GM12878 (cell line): ENCODE measurements around the gene KCNK1. TPM values are rescaled to one million over a fixed set of nuclear protein-coding genes. Genes with fewer than 3 reads are reported as not detected.

Source experiments
- ATAC-seq: fragments of 200-7000 bp; cut with Tn5 transposase; 3 replicates; pipeline ENCODE4 v1.9.1; 2020; ENCODE audit warnings: mild to moderate bottlenecking, moderate library complexity
- BruUV-seq: library from RNA; stranded (reverse); fragments of 400-500 nt; replicated peaks from 2 replicates; lab custom pipeline; 2021; lab: Mats Ljungman, UMichigan
- CTCF ChIA-PET: fragments of 300-600 bp; sonication (Branson Sonifier 250); formaldehyde crosslinking; extraction: SDS; loops from one replicate; lab custom pipeline; 2021; ENCODE audit warnings: inconsistent platforms; lab: Yijun Ruan, JAX
- POLR2A ChIA-PET: fragments of 350-600 bp; formaldehyde crosslinking; extraction: SDS; loops from one replicate; lab custom pipeline; 2021; ENCODE audit warnings: inconsistent platforms; lab: Charles Lee
- RAD21 ChIA-PET: fragments of 300-600 bp; sonication (Branson Sonifier 250); formaldehyde crosslinking; loops from one replicate; lab custom pipeline; 2023; ENCODE audit warnings: antibody characterized with exemption; ENCODE audit not compliant: unreplicated experiment; lab: Charles Lee
- SMC1A ChIA-PET: fragments of 300-600 bp; sonication (Branson Sonifier 250); formaldehyde crosslinking; loops from one replicate; lab custom pipeline; 2023; ENCODE audit not compliant: unreplicated experiment, uncharacterized antibody; lab: Charles Lee
- DNase-seq: peaks from one replicate; pipeline ENCODE4 v3.0.0-alpha.2; 2011; ENCODE audit warnings: low read depth, low spot score
- FAIRE-seq: peaks from 3 replicates; lab custom pipeline; 2011; peaks lifted over from hg19 to GRCh38; lab: Jason Lieb, UNC
- H2AFZ ChIP-seq: 2 replicates; pipeline ENCODE4 v1.6.0; 2011; ENCODE audit warnings: low read depth, low read length, control low read depth; ENCODE audit not compliant: control insufficient read depth
- H3K27ac ChIP-seq: 2 replicates; pipeline ENCODE4 v1.5.1; 2011; ENCODE audit warnings: control low read depth; ENCODE audit not compliant: control insufficient read depth, insufficient read depth
- H3K27me3 ChIP-seq, 2 experiments: replicated peaks in 1 of 2; 2 replicates each; pipeline versions ENCODE4 v1.6.0 to v1.6.1; 2011; ENCODE audit warnings: low read length in 1 of 2; ENCODE audit not compliant: control insufficient read depth in 2 of 2, insufficient read depth in 2 of 2
- H3K36me3 ChIP-seq, 2 experiments: 2 replicates each; pipeline ENCODE4 v1.5.1; 2011; ENCODE audit warnings: low read length in 1 of 2; ENCODE audit not compliant: control insufficient read depth in 2 of 2, insufficient read depth in 2 of 2
- H3K4me1 ChIP-seq: 2 replicates; pipeline ENCODE4 v1.6.1; 2011; ENCODE audit warnings: mild to moderate bottlenecking, low read length, moderate library complexity, mixed read lengths; ENCODE audit not compliant: control insufficient read depth, insufficient read depth
- H3K4me2 ChIP-seq: 2 replicates; pipeline ENCODE4 v1.6.0; 2011; ENCODE audit warnings: control low read depth; ENCODE audit not compliant: control insufficient read depth, insufficient read depth
- H3K4me3 ChIP-seq: fragments of 200-600 bp; sonication (generic); 2 replicates; pipeline ENCODE4 v1.5.1; 2016
- H3K79me2 ChIP-seq: 2 replicates; pipeline ENCODE4 v1.6.0; 2011; ENCODE audit warnings: low read length; ENCODE audit not compliant: control insufficient read depth, insufficient read depth
- H3K9ac ChIP-seq: 2 replicates; pipeline ENCODE4 v1.8.0; 2011; ENCODE audit warnings: low read length, control low read depth, mixed read lengths; ENCODE audit not compliant: control insufficient read depth, insufficient read depth
- H3K9me3 ChIP-seq: replicated peaks from 3 replicates; pipeline ENCODE4 v1.5.1; 2011; ENCODE audit warnings: mild to moderate bottlenecking, low read length; ENCODE audit not compliant: control insufficient read depth, insufficient read depth
- H4K20me1 ChIP-seq: 2 replicates; pipeline ENCODE4 v1.6.0; 2011; ENCODE audit not compliant: control insufficient read depth, insufficient read depth
- BACH1 ChIP-seq: fragments of 450-650 bp; IDR thresholded peaks from 2 replicates; pipeline ENCODE4 v1.6.1; 2017; ENCODE audit warnings: mild to moderate bottlenecking, borderline replicate concordance
- BRCA1 ChIP-seq: IDR thresholded peaks from 2 replicates; pipeline ENCODE4 v1.6.1; 2011; ENCODE audit warnings: low read depth, low read length, improper control_type of control experiment
- EGR1 ChIP-seq, 2 experiments: IDR thresholded peaks; 1 replicate in 1 of 2; 2 replicates in 1 of 2; pipeline ENCODE4 v1.6.1; 2011 to 2012; ENCODE audit warnings: low read depth in 2 of 2, low read length in 2 of 2, borderline replicate concordance in 1 of 2, mild to moderate bottlenecking in 1 of 2, moderate library complexity in 1 of 2
- FOXM1 ChIP-seq: IDR thresholded peaks from 2 replicates; pipeline ENCODE4 v1.6.1; 2012; ENCODE audit warnings: low read depth, mild to moderate bottlenecking, inconsistent platforms, low read length, moderate library complexity
- MTA2 ChIP-seq: fragments of 450-650 bp; IDR thresholded peaks from 2 replicates; pipeline ENCODE4 v1.6.1; 2016; ENCODE audit warnings: low read depth, mild to moderate bottlenecking, moderate library complexity
- NFIC ChIP-seq: IDR thresholded peaks from 2 replicates; pipeline ENCODE4 v1.6.1; 2012; ENCODE audit warnings: low read depth, mild to moderate bottlenecking, inconsistent platforms, low read length, moderate library complexity
- SMAD5 ChIP-seq: IDR thresholded peaks from 2 replicates; pipeline ENCODE4 v1.6.1; 2016; ENCODE audit warnings: antibody characterized with exemption, low read depth
- SMC3 ChIP-seq: IDR thresholded peaks from 2 replicates; pipeline ENCODE4 v1.6.1; 2011; ENCODE audit warnings: low read length, improper control_type of control experiment, borderline replicate concordance
- SPI1 ChIP-seq: IDR thresholded peaks from 2 replicates; pipeline ENCODE4 v1.6.1; 2011; ENCODE audit warnings: low read depth, mild to moderate bottlenecking, low read length, moderate library complexity, borderline replicate concordance; ENCODE audit not compliant: insufficient read depth
- SREBF2 ChIP-seq: IDR thresholded peaks from 2 replicates; pipeline ENCODE4 v1.6.1; 2012; ENCODE audit warnings: mild to moderate bottlenecking, low read length
- TAF1 ChIP-seq: IDR thresholded peaks from 2 replicates; pipeline ENCODE4 v1.6.1; 2011; ENCODE audit warnings: mild to moderate bottlenecking, low read depth, low read length, borderline replicate concordance
- TCF12 ChIP-seq: IDR thresholded peaks from 2 replicates; pipeline ENCODE4 v1.6.1; 2011; ENCODE audit warnings: low read depth, mild to moderate bottlenecking, low read length
- ZNF217 ChIP-seq: fragments of 450-650 bp; IDR thresholded peaks from 2 replicates; pipeline ENCODE4 v1.6.1; 2017; ENCODE audit warnings: antibody characterized with exemption, mild to moderate bottlenecking
- ZZZ3 ChIP-seq: IDR thresholded peaks from 2 replicates; pipeline ENCODE4 v1.6.1; 2011; ENCODE audit warnings: low read depth; ENCODE audit not compliant: control insufficient read depth, insufficient read length
- WGBS: methylation state at CpG from one replicate; pipeline ENCODE4 v1.1.6; 2016; ENCODE audit warnings: low lambda C conversion rate; ENCODE audit not compliant: insufficient replicate concordance, insufficient coverage; ENCODE audit errors: missing lambda C conversion rate; 5-methylcytosine and 5-hydroxymethylcytosine counted together
- in situ Hi-C: fragments of 300-500 bp; cut with MboI; formaldehyde crosslinking; loops from 9 replicates; pipeline ENCODE4 v1.14.3; 2018; ENCODE audit warnings: mixed read lengths
- intact Hi-C: fragments of 100-400 bp; cut with micrococcal nuclease; formaldehyde crosslinking; loops from one replicate; pipeline ENCODE4 v1.14.2; 2022; ENCODE audit not compliant: unreplicated experiment
- polyA plus RNA-seq, 11 experiments: library from polyadenylated mRNA; depleted of rRNA in 4 of 11; unstranded in 6 of 11; stranded (reverse) in 5 of 11; fragments of >200 nt; fragmentation: Nextera tagmentation in 4 of 11; fragmentation: Illumina TruSeq in 1 of 11; extraction: Ambion mirVana in 4 of 11; extraction: Trizol in 1 of 11; gene quantifications; 1 replicate in 1 of 11; 2 replicates in 10 of 11; pipeline versions ENCODE4 v1.2.1 to v1.2.3, GENCODE V29; 2011 to 2016; ENCODE audit warnings: inconsistent platforms in 2 of 11, missing spikeins in 2 of 11, low read depth in 1 of 11
- total RNA-seq, 4 experiments: library from RNA; depleted of rRNA in 3 of 4; stranded (reverse); fragments of >200 nt in 3 of 4; fragmentation: Illumina TruSeq in 1 of 4; extraction: Trizol in 1 of 4; gene quantifications; 2 replicates each; pipeline versions ENCODE4 v1.2.1 to v1.2.3, GENCODE V29; 2013 to 2021
- TF ChIP-seq, protein P1 (sequence below), 3 experiments: IDR thresholded peaks in 2 of 3; conservative IDR thresholded peaks in 1 of 3; 2 replicates each; pipeline ENCODE4 v1.5.1; 2011; ENCODE audit warnings: low read depth in 3 of 3, low read length in 3 of 3, mild to moderate bottlenecking in 3 of 3, control low read depth in 2 of 3, moderate library complexity in 2 of 3, inconsistent platforms in 1 of 3, mixed read lengths in 1 of 3; ENCODE audit not compliant: control insufficient read depth in 2 of 3, insufficient read depth in 1 of 3; ENCODE audit errors: extremely low read depth in 1 of 3
- TF ChIP-seq, protein P2 (sequence below): fragments of 450-650 bp; IDR thresholded peaks from 2 replicates; pipeline ENCODE4 v1.6.1; 2018; ENCODE audit warnings: borderline replicate concordance, mild to moderate bottlenecking; ENCODE audit not compliant: partially characterized antibody

KCNK1 gene
- total and polyA plus RNA-seq, 10 of the 15 experiments (the other 5 are each of a cell fraction or from before 2014, with no cell fraction given) = 9.4 to 27.6 (median 15.1) TPM

DNA sequence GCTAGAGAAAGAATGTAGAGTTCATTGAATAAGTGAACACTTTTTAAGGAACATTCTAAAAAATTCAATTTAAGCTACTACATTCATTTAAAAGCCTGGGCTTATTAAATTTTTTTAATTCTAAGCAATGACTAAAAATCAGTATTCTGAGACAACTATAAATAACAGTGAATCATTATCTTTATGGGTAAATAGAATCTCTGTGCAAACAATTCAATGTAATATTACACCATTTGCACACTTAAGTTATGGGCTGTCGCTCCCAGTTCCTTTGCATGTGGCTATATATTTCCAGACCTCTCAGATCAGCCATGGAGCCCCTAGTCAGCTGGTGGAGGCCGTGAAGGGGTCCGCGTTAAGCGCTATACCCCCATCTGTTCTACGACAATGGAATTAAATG is 65.1 kb downstream of the KCNK1 start:
- BruUV-seq = no TSS peak
- Histone ChIP-seq H3K9me3 (peaks cover 3% of the 10 kb centered on the region; the same call in 2 of the 3 replicates), H3K4me2 (no peak overlapping the region), H3K79me2 (no peaks in the 10 kb centered on the region), H2AFZ (no peak overlapping the region), H3K4me1 (peaks cover 9% of the 10 kb centered on the region; the same call in 1 of the 2 replicates), H3K36me3 (no peaks in the 10 kb centered on the region), H3K9ac (no peak overlapping the region), H3K4me3 (no peak overlapping the region), H4K20me1 (no peaks in the 10 kb centered on the region)
- ChIA-PET POLR2A (interaction anchor here (1.2 to 2.0 kb wide), 2 partner anchors 15 to 48 kb away, joined by 3 to 5 read pairs; no protein-coding TSS in a partner anchor), CTCF (interaction anchor here (0.6 to 2.0 kb wide), 5 partner anchors 14 to 239 kb away, joined by 3 to 4 read pairs (median 3); no protein-coding TSS in a partner anchor), SMC1A (interaction anchor here (0.8 to 4.2 kb wide), 12 partner anchors 11 to 238 kb away, joined by 3 to 34 read pairs (median 4); no protein-coding TSS in a partner anchor)
- in situ Hi-C loops = no loop called here
- ATAC-seq = no peak
- no peak for DNase-seq
- FAIRE-seq = no peak
- WGBS = 92% methylated on average over 6 of the region's 6 CpGs
- intact Hi-C loops = no loop called here
- TF ChIP-seq ZZZ3 (no peak), BRCA1 (no peak), TAF1 (no peak), SMAD5 (no peak), SREBF2 (no peak), EGR1 (IDR thresholded peaks at IDR 0.05; ENCODE audit: borderline replicate concordance in 1 of 2, low read depth in 2 of 2, low read length in 2 of 2) (no peak), NFIC (no peak), SMC3 (no peak), SPI1 (no peak), TCF12 (no peak), FOXM1 (no peak), ZNF217 (no peak), BACH1 (no peak), MTA2 (no peak)
- TF ChIP-seq, protein P1, sequence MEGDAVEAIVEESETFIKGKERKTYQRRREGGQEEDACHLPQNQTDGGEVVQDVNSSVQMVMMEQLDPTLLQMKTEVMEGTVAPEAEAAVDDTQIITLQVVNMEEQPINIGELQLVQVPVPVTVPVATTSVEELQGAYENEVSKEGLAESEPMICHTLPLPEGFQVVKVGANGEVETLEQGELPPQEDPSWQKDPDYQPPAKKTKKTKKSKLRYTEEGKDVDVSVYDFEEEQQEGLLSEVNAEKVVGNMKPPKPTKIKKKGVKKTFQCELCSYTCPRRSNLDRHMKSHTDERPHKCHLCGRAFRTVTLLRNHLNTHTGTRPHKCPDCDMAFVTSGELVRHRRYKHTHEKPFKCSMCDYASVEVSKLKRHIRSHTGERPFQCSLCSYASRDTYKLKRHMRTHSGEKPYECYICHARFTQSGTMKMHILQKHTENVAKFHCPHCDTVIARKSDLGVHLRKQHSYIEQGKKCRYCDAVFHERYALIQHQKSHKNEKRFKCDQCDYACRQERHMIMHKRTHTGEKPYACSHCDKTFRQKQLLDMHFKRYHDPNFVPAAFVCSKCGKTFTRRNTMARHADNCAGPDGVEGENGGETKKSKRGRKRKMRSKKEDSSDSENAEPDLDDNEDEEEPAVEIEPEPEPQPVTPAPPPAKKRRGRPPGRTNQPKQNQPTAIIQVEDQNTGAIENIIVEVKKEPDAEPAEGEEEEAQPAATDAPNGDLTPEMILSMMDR (IDR thresholded peaks at IDR 0.05 in 2 of 3, conservative IDR thresholded peaks at IDR 0.05 in 1 of 3; ENCODE audit: control insufficient read depth in 2 of 3, extremely low read depth in 1 of 3, insufficient read depth in 1 of 3, low read depth in 3 of 3, low read length in 3 of 3) = no peak
- TF ChIP-seq, protein P2, sequence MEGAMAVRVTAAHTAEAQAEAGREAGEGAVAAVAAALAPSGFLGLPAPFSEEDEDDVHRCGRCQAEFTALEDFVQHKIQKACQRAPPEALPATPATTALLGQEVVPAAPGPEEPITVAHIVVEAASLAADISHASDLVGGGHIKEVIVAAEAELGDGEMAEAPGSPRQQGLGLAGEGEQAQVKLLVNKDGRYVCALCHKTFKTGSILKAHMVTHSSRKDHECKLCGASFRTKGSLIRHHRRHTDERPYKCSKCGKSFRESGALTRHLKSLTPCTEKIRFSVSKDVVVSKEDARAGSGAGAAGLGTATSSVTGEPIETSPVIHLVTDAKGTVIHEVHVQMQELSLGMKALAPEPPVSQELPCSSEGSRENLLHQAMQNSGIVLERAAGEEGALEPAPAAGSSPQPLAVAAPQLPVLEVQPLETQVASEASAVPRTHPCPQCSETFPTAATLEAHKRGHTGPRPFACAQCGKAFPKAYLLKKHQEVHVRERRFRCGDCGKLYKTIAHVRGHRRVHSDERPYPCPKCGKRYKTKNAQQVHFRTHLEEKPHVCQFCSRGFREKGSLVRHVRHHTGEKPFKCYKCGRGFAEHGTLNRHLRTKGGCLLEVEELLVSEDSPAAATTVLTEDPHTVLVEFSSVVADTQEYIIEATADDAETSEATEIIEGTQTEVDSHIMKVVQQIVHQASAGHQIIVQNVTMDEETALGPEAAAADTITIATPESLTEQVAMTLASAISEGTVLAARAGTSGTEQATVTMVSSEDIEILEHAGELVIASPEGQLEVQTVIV = no peak
- TF ChIP-seq, all 136 proteins: peak for 0
- RAD21 ChIA-PET = interaction anchor here (1.2 kb wide), 1 partner anchor 61 kb away, joined by 3 read pairs; no protein-coding TSS in a partner anchor
- Histone ChIP-seq H3K27ac (no peak overlapping the region), H3K27me3 (no peaks in the 10 kb centered on the region)
